DMS79 treated with DMSO at 0.1 percent for 48 hours (cell line): ENCODE measurements around the gene MAP3K9.

ENCODE experiments used
- DNase-seq: peaks from one replicate; lab custom pipeline; 2025; lab: John Stamatoyannopoulos, UW

The MAP3K9 gene

GRCh38 chr14:70821584-70822529, 12.5 kb upstream of the MAP3K9 start:
- DNase-seq = peak; percentile 42

GRCh38 chr14:70816525-70816924, 7.2 kb upstream of the MAP3K9 start:
- DNase-seq = no peak

GRCh38 chr14:70814466-70814865, 5.2 kb upstream of the MAP3K9 start:
- DNase-seq = no peak

- peak; percentile 9 for DNase-seq
Measured at GRCh38 chr14:70812124-70812818, 3.0 kb upstream of the MAP3K9 start.

- DNase-seq = no peak
Measured at GRCh38 chr14:70811578-70811977, 2.3 kb upstream of the MAP3K9 start.

- no peak for DNase-seq
Measured at GRCh38 chr14:70811050-70811449, 1.7 kb upstream of the MAP3K9 start.

- no peak for DNase-seq
Measured at GRCh38 chr14:70810621-70811020, 1.3 kb upstream of the MAP3K9 start.

- DNase-seq = peak; percentile 48
Measured at GRCh38 chr14:70808416-70809224, 693 bp downstream of the MAP3K9 start.

GRCh38 chr14:70807898-70808415, 1.4 kb downstream of the MAP3K9 start:
- DNase-seq = peak; percentile 74

- DNase-seq = no peak
Measured at GRCh38 chr14:70804556-70805162, 4.7 kb downstream of the MAP3K9 start.

- DNase-seq = no peak
Measured at GRCh38 chr14:70803321-70804310, 5.7 kb downstream of the MAP3K9 start.

- no peak for DNase-seq
Measured at GRCh38 chr14:70802379-70802778, 6.9 kb downstream of the MAP3K9 start.

- no peak for DNase-seq
Measured at GRCh38 chr14:70801836-70802235, 7.5 kb downstream of the MAP3K9 start.

GRCh38 chr14:70796551-70796950, 12.8 kb downstream of the MAP3K9 start:
- DNase-seq = no peak

GRCh38 chr14:70794294-70794693, 15.0 kb downstream of the MAP3K9 start:
- no peak for DNase-seq

GRCh38 chr14:70793637-70794036, 15.7 kb downstream of the MAP3K9 start:
- DNase-seq = no peak

GRCh38 chr14:70792939-70793338, 16.4 kb downstream of the MAP3K9 start:
- no peak for DNase-seq

GRCh38 chr14:70791971-70792370, 17.3 kb downstream of the MAP3K9 start:
- no peak for DNase-seq

- no peak for DNase-seq
Measured at GRCh38 chr14:70789961-70790360, 19.4 kb downstream of the MAP3K9 start.

GRCh38 chr14:70789361-70789760, 20.0 kb downstream of the MAP3K9 start:
- peak; percentile 89 for DNase-seq
